Measurements from ENCODE around the gene SETD5.
A peak's percentile ranks its signal among the peaks of the same experiment; 100 is the strongest.

The SETD5 gene

DNA sequence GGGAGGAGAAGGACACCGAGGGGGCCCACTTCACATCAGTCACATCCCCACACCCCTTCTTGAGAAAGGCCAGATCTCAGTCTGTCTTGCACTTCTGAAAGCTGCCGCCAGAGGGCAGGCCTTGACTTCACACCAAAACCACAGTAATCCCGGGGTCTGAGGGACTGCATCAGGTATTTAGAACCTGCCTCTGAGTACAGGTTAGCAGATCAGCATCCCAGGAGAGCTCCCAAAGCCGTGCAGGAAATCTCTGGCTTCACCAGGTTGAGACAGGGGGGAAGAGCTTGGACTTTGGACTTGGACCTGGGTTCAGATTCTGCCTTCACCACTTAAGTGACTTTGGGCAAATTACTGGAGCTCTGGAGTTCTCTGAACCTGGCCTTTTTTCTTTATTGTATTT is 105.9 kb downstream of the SETD5 start:
- H3K9ac ChIP-seq (ENCODE audit: low read depth, low read length, poor library complexity, severe bottlenecking): no peak overlapping the region
- no peaks in the 10 kb centered on the region for H4K20me1 ChIP-seq (ENCODE audit: insufficient read depth, low read length, poor library complexity, severe bottlenecking)
- H3K4me3 ChIP-seq (ENCODE audit: low read length, poor library complexity, severe bottlenecking): no peak overlapping the region
- no peak overlapping the region for H2AFZ ChIP-seq (ENCODE audit: low read length)
- no peaks in the 10 kb centered on the region for H3K36me3 ChIP-seq (ENCODE audit: insufficient read depth, low read length)
- H3F3A ChIP-seq (ENCODE audit: low read depth): no peaks in the 10 kb centered on the region
- H3K9me3 ChIP-seq (ENCODE audit: insufficient read depth, low read depth, low read length): no peaks in the 10 kb centered on the region
- no peaks in the 10 kb centered on the region for H3K79me2 ChIP-seq (ENCODE audit: insufficient read depth, low read length)
- H3K4me2 ChIP-seq (ENCODE audit: low read depth, low read length, poor library complexity, severe bottlenecking): no peak overlapping the region
- no peaks in the 10 kb centered on the region for H3K9me2 ChIP-seq (replicated peaks; ENCODE audit: low read depth, low read length)
- TF ChIP-seq, protein P1, sequence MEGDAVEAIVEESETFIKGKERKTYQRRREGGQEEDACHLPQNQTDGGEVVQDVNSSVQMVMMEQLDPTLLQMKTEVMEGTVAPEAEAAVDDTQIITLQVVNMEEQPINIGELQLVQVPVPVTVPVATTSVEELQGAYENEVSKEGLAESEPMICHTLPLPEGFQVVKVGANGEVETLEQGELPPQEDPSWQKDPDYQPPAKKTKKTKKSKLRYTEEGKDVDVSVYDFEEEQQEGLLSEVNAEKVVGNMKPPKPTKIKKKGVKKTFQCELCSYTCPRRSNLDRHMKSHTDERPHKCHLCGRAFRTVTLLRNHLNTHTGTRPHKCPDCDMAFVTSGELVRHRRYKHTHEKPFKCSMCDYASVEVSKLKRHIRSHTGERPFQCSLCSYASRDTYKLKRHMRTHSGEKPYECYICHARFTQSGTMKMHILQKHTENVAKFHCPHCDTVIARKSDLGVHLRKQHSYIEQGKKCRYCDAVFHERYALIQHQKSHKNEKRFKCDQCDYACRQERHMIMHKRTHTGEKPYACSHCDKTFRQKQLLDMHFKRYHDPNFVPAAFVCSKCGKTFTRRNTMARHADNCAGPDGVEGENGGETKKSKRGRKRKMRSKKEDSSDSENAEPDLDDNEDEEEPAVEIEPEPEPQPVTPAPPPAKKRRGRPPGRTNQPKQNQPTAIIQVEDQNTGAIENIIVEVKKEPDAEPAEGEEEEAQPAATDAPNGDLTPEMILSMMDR (conservative IDR thresholded peaks at IDR 0.05; ENCODE audit: low read length): peak; percentile 94
- TF ChIP-seq EZH2phosphoT487 (IDR thresholded peaks at IDR 0.05; ENCODE audit: borderline replicate concordance): no peak
- H3K4me1 ChIP-seq (ENCODE audit: insufficient read depth, low read length, poor library complexity, severe bottlenecking): no peaks in the 10 kb centered on the region
- H3K27me3 ChIP-seq (ENCODE audit: insufficient read depth, low read length, poor library complexity, severe bottlenecking): no peaks in the 10 kb centered on the region

DNA sequence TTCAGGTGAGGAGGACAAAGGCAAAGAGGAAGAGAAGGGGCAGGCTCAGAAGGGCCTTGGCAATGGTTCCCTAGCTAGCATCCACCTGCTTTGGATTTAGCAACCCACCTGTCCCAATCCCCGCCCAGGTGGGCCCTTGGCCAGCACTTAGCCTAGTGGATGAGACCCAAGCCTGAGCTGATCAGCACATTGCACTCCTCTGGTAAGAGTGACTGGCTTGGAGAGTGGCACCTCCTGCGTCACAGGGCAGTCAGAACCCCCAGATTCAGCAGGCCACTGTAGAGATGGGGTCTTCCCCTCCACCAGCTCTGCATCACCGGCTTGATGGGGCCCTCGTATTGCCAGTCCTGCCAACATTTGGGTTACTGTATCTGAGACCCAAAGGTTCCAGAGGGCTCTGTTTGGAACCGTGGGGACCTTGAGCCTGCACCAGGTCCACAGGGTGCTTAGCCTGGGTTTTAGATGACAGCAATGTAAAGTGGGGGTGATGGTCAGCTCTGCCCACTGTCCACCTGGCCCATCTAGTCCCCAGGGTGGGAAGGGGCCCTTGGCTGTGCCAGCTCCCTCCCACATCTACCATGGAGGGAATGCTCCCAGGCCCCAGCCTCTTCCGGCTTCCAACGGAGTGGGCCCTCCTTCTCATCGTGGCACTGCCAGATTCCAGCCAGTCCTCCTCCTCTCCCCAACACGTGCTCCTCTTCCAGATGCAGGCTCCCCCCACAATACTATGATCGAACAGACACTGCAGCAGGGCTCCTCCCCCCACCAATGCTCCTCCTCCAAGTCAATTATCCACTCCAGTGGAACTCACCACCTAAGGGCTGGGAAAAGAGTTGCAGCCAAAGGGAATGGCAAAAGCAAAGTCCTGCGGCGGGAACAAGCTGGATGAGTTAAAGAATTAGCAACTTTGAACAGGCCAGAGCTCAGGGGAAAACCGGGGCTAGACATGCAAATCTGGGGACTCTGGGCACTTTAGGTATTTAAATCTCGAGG is 110.5 kb downstream of the SETD5 start:
- TF ChIP-seq EZH2phosphoT487 (IDR thresholded peaks at IDR 0.05; ENCODE audit: borderline replicate concordance): no peak
- TF ChIP-seq, protein P1 (conservative IDR thresholded peaks at IDR 0.05; ENCODE audit: low read length): no peak
- Histone ChIP-seq H3F3A (ENCODE audit: low read depth) (no peaks in the 10 kb centered on the region), H2AFZ (ENCODE audit: low read length) (no peak overlapping the region), H3K36me3 (ENCODE audit: insufficient read depth, low read length) (no peaks in the 10 kb centered on the region), H3K9me3 (ENCODE audit: insufficient read depth, low read depth, low read length) (no peaks in the 10 kb centered on the region), H3K4me2 (ENCODE audit: low read depth, low read length, poor library complexity, severe bottlenecking) (no peak overlapping the region), H3K9me2 (replicated peaks; ENCODE audit: low read depth, low read length) (no peaks in the 10 kb centered on the region), H4K20me1 (ENCODE audit: insufficient read depth, low read length, poor library complexity, severe bottlenecking) (no peaks in the 10 kb centered on the region), H3K27me3 (ENCODE audit: insufficient read depth, low read length, poor library complexity, severe bottlenecking) (no peaks in the 10 kb centered on the region), H3K9ac (ENCODE audit: low read depth, low read length, poor library complexity, severe bottlenecking) (no peak overlapping the region), H3K4me1 (ENCODE audit: insufficient read depth, low read length, poor library complexity, severe bottlenecking) (no peaks in the 10 kb centered on the region), H3K79me2 (ENCODE audit: insufficient read depth, low read length) (no peaks in the 10 kb centered on the region), H3K4me3 (ENCODE audit: low read length, poor library complexity, severe bottlenecking) (no peak overlapping the region)

DNA sequence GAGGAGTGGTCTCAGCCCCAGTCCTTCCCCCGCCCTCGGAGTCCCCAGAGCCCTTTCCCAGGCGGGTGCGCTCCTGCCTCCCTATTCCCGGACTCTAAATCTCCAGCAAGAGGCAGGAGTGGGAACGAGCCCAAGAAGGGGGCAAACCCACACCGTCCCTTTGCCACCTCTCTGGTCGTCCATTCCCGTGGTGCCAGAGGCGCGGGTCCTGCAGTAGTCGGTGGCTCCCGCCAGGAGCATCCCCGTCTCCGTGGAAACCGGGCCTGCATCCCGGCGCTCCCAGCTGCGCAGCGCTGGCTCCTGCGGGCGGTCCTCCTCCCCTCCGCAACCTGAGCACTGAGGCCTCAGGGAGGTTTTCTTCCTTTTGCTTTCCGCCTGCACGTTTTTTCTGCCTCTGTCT is 111.4 kb downstream of the SETD5 start:
- Histone ChIP-seq H3F3A (ENCODE audit: low read depth) (no peaks in the 10 kb centered on the region), H3K9me2 (replicated peaks; ENCODE audit: low read depth, low read length) (no peaks in the 10 kb centered on the region), H3K36me3 (ENCODE audit: insufficient read depth, low read length) (no peaks in the 10 kb centered on the region), H3K9me3 (ENCODE audit: insufficient read depth, low read depth, low read length) (no peaks in the 10 kb centered on the region), H4K20me1 (ENCODE audit: insufficient read depth, low read length, poor library complexity, severe bottlenecking) (no peaks in the 10 kb centered on the region), H3K4me3 (ENCODE audit: low read length, poor library complexity, severe bottlenecking) (no peak overlapping the region), H3K27me3 (ENCODE audit: insufficient read depth, low read length, poor library complexity, severe bottlenecking) (no peaks in the 10 kb centered on the region), H2AFZ (ENCODE audit: low read length) (no peak overlapping the region), H3K9ac (ENCODE audit: low read depth, low read length, poor library complexity, severe bottlenecking) (no peak overlapping the region), H3K4me2 (ENCODE audit: low read depth, low read length, poor library complexity, severe bottlenecking) (no peak overlapping the region), H3K79me2 (ENCODE audit: insufficient read depth, low read length) (no peaks in the 10 kb centered on the region), H3K4me1 (ENCODE audit: insufficient read depth, low read length, poor library complexity, severe bottlenecking) (no peaks in the 10 kb centered on the region)
- TF ChIP-seq EZH2phosphoT487 (IDR thresholded peaks at IDR 0.05; ENCODE audit: borderline replicate concordance): no peak
- TF ChIP-seq, protein P1 (conservative IDR thresholded peaks at IDR 0.05; ENCODE audit: low read length): no peak

Measured in Loucy (cell line).